Naive thymus-derived CD8-positive, alpha-beta T cell (primary cell): Measurements from ENCODE around the gene NEK9. TPM values are rescaled to one million over a fixed set of nuclear protein-coding genes. Genes with fewer than 3 reads are reported as not detected.
"Not testable (repeated sequence)": the region's sequence is repeated elsewhere in the genome, so short reads cannot be mapped to it uniquely, and the experiment has no call there.

Experiments used
- ATAC-seq, 2 donors: fragments of 150-1000 bp; cut with Tn5 transposase in 1 of 2; sonication (Bioruptor Pico), chemical (Tn5 transposase) in 1 of 2; 1 replicate in 1 of 2; 2 replicates in 1 of 2; pipeline ENCODE4 v1.10.0; 2021; ENCODE audit warnings: mild to moderate bottlenecking in 2 of 2, moderate library complexity in 2 of 2
- POLR2A ChIA-PET: fragments of 350-600 bp; sonication (Branson Sonifier 250); formaldehyde crosslinking; loops from one replicate; lab custom pipeline; 2021; ENCODE audit warnings: antibody characterized with exemption; lab: Charles Lee
- DNase-seq, 10 donors: peaks; one replicate each; pipeline versions ENCODE4 v3.0.0 to v3.0.0-alpha.2; 2020 to 2022
- H3K27ac Mint-ChIP-seq, 10 donors: one replicate each; pipeline ENCODE4 v1.8.0; 2020 to 2022; ENCODE audit warnings: mild to moderate bottlenecking in 10 of 10, mixed read lengths in 10 of 10, moderate library complexity in 4 of 10, inconsistent platforms in 1 of 10
- H3K27me3 Mint-ChIP-seq, 5 donors: one replicate each; pipeline ENCODE4 v1.8.0; 2021 to 2022; ENCODE audit warnings: mixed read lengths in 5 of 5
- H3K36me3 Mint-ChIP-seq, 3 donors: one replicate each; pipeline ENCODE4 v1.8.0; 2020 to 2022; ENCODE audit warnings: mixed read lengths in 3 of 3, mild to moderate bottlenecking in 2 of 3, inconsistent platforms in 1 of 3
- H3K4me1 Mint-ChIP-seq, 4 donors: one replicate each; pipeline ENCODE4 v1.8.0; 2021 to 2022; ENCODE audit warnings: mixed read lengths in 4 of 4
- H3K4me3 Mint-ChIP-seq, 10 donors: one replicate each; pipeline ENCODE4 v1.8.0; 2020 to 2022; ENCODE audit warnings: mild to moderate bottlenecking in 10 of 10, mixed read lengths in 10 of 10, moderate library complexity in 6 of 10, inconsistent platforms in 1 of 10
- H3K9me3 Mint-ChIP-seq, 9 donors: one replicate each; pipeline ENCODE4 v1.8.0; 2020 to 2022; ENCODE audit warnings: mixed read lengths in 9 of 9, mild to moderate bottlenecking in 3 of 9, inconsistent platforms in 1 of 9, moderate library complexity in 1 of 9
- polyA plus RNA-seq, 3 donors: library from polyadenylated mRNA; unstranded; fragments of 300-500 nt; fragmentation: Illumina TruSeq; gene quantifications; one replicate each; pipeline ENCODE4 v1.2.3, GENCODE V29; 2021
- total RNA-seq, 8 experiments: library from RNA in 2 of 8; stranded (reverse) in 2 of 8; gene quantifications; one replicate each; pipeline ENCODE4 v1.2.3 and lab custom pipeline; 2021 to 2026

The NEK9 gene
- total and polyA plus RNA-seq, 5 experiments from 2014 or later = 18.5 to 137 (median 19.8) TPM

DNA sequence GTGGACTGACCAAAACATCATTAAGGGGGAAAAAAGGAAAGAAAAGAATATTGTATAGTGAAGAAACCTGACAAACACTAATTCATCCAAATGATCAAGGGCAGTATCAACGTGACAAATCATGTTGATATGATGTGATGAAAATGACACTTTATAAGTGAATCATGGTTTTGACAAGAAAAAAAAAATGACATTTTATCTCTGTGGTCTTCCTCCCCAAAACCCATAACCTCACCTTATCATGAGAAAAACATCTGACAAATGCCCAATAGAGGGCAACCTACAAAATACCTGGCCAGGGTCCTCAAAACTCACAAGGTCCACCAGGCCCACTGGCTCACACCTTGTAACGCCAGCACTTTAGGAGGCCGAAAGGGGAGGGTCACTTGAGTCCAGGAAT, 35.8 kb upstream of the NEK9 start:
- Mint-ChIP-seq H3K27me3 (no peaks in the 10 kb centered on the region), H3K27ac (peak overlapping the region in 5 of 10 donors; percentile 11 to 76 (median 45)), H3K36me3 (peaks cover 0 to 12% (median 0%) of the 10 kb centered on the region in 3 donors), H3K4me3 (no peak overlapping the region), H3K9me3 (no peaks in the 10 kb centered on the region), H3K4me1 (peaks cover 25 to 74% (median 63%) of the 10 kb centered on the region in 4 donors)
- ATAC-seq (no peak), DNase-seq (no peak)
- POLR2A ChIA-PET = no interaction called here

DNA sequence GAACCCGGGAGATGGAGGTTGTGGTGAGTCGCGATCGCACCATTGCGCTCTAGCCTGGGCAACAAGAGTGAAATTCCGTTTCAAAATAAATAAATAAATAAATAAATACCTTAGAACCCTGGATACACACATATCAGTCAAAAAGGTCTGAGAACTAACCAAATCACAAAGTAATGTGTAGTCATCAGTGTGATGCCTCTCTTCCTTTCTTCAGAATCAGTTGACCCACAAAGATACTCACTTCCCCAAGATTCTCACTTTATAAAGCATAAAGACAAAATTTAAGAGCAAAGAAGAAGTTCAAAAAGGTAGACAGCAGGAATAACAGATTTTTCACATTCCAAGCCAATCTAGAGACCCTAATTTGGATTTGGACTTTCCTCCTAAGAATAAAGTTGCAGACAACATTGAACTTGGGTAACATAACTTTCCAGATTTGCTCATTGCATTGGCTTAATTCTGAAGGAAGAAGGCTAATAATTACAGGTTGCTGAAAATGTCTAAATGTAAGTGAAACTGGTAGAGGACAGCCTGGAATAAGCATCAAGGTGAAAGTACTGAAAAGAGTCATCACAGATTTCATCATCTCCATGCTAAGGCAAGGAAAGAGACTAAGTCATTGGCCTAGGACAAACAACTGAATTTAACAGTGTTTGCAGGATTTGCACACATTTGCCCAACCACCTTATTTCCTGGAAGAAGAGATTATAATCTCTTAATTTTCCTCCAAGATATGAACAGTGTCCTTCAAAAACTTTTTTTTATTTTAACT, 32.2 kb upstream of the NEK9 start:
- Mint-ChIP-seq H3K9me3 (no peaks in the 10 kb centered on the region), H3K4me1 (peaks cover 31 to 71% (median 64%) of the 10 kb centered on the region in 4 donors), H3K27ac (peak overlapping the region in 5 of 10 donors; percentile 12 to 66 (median 41)), H3K27me3 (no peaks in the 10 kb centered on the region), H3K36me3 (peaks cover 0 to 10% (median 0%) of the 10 kb centered on the region in 3 donors), H3K4me3 (no peak overlapping the region)
- POLR2A ChIA-PET = no interaction called here
- ATAC-seq (no peak), DNase-seq (no peak)

DNA sequence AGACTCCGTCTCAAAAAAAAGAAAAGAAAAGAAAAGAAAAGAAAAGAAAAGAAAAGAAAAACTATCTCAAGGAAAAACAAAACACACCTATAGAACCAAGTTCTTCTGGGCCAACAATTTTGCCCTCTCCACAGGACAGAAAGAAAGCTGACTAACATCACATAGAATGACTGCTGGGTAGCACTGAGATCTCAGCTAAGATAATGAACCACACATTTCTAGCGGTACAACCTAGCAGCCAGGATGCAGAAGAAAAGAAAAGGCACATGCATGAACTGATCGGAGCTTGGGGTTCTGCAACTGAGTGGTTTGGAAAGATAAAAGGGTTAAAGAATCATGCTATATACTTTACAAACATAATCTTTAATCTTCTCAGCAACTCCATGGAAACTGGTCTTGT, 30.1 kb upstream of the NEK9 start:
- DNase-seq (peak in 3 of 10 donors; percentile 15 to 40 (median 39)), ATAC-seq (peak; percentile 89 to 96)
- peak overlapping the region in 7 of 10 donors; percentile 5 to 67 (median 49) for H3K27ac Mint-ChIP-seq
- H3K9me3 Mint-ChIP-seq = no peaks in the 10 kb centered on the region
- POLR2A ChIA-PET = no interaction called here
- H3K27me3 Mint-ChIP-seq = no peaks in the 10 kb centered on the region
- peak overlapping the region in 6 of 10 donors; percentile 9 to 52 (median 30) for H3K4me3 Mint-ChIP-seq
- peaks cover 31 to 69% (median 61%) of the 10 kb centered on the region in 4 donors for H3K4me1 Mint-ChIP-seq
- peaks cover 0 to 9% (median 2%) of the 10 kb centered on the region in 3 donors for H3K36me3 Mint-ChIP-seq

DNA sequence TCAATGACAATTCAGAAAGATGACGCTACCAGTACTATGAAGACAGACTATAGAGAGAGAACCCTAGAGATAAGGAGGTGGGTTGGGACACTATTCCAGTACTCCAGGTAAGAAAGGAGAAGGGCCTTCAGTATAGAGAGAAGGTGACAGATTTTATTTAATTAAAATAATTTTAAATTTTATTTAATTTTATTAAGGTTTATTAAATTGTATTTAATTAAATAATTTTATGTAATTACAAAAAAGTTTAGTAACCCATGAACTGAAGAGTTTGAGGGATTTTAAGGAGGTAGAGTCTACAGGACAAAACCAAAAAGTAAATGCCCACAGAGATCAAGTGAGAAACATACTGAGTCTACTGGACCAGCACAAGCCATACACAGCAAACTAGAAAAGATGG, 29.3 kb upstream of the NEK9 start:
- ATAC-seq = no peak

DNA sequence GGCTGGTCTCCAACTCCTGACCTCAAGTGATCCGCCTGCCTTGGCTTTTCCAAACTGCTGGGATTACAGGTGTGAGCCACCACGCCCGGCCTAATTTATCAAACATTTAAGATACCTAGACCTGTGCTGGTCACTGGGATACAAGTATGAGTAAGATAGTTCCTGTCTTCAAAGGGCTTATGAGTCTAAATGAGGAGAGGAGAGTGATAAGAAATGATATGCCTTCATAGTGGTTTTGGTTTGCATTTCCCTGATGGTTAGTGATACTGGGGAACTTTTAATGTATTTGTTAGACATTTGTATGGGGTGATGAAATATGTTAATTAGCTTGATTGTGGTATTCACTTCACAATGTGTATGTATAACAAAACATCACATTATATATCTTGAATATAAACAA, 28.3 kb upstream of the NEK9 start:
- peak overlapping the region in 2 of 10 donors; percentile 5 to 47 for H3K27ac Mint-ChIP-seq
- ATAC-seq (no peak), DNase-seq (no peak)
- H3K9me3 Mint-ChIP-seq = no peaks in the 10 kb centered on the region
- no peaks in the 10 kb centered on the region for H3K27me3 Mint-ChIP-seq
- no peak overlapping the region for H3K4me3 Mint-ChIP-seq
- peaks cover 22 to 57% (median 52%) of the 10 kb centered on the region in 4 donors for H3K4me1 Mint-ChIP-seq
- peaks cover 2 to 21% (median 3%) of the 10 kb centered on the region in 3 donors for H3K36me3 Mint-ChIP-seq
- POLR2A ChIA-PET = interaction anchor here (0.5 to 1.1 kb wide), 2 partner anchors 11 to 142 kb away, joined by 3 to 9 read pairs; no protein-coding TSS in a partner anchor

More for the DNA sequence above, 29.3 kb upstream of the NEK9 start:
- H3K9me3 Mint-ChIP-seq = no peaks in the 10 kb centered on the region
- DNase-seq = no peak
- no peaks in the 10 kb centered on the region for H3K27me3 Mint-ChIP-seq
- POLR2A ChIA-PET = interaction anchor here (0.6 to 1.1 kb wide), 2 partner anchors 12 to 128 kb away, joined by 3 read pairs; no protein-coding TSS in a partner anchor
- peak overlapping the region in 3 of 10 donors; percentile 39 to 67 (median 47) for H3K27ac Mint-ChIP-seq
- H3K4me1 Mint-ChIP-seq = peaks cover 28 to 65% (median 58%) of the 10 kb centered on the region in 4 donors
- H3K36me3 Mint-ChIP-seq = peaks cover 2 to 16% (median 3%) of the 10 kb centered on the region in 3 donors
- no peak overlapping the region for H3K4me3 Mint-ChIP-seq

DNA sequence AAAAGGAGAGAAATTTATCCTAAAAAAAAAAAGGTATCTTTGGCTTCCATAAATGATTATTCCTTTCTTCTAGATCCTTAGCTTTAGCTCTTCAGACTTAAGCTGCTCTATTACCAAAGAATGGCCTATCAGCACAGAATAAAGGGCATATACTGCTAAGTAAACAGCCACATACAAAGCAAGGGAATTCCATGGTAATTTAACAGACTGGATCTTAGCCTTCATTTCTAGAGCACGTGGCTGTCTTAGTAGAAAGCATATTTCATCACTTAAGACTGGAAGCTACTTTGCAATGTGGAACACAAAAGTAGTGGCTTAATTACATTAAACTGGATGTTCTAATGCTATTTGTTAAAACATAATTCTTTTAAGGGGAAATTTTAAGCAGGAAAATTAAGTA, 26.4 kb upstream of the NEK9 start:
- peak overlapping the region in 1 of 10 donors; percentile 48 for H3K27ac Mint-ChIP-seq
- POLR2A ChIA-PET = interaction anchor here (1.0 kb wide), 1 partner anchor 22 kb away, joined by 3 read pairs; no protein-coding TSS in a partner anchor
- H3K4me1 Mint-ChIP-seq = peaks cover 17 to 55% (median 50%) of the 10 kb centered on the region in 4 donors
- H3K9me3 Mint-ChIP-seq = no peaks in the 10 kb centered on the region
- peaks cover 2 to 36% (median 3%) of the 10 kb centered on the region in 3 donors for H3K36me3 Mint-ChIP-seq
- H3K27me3 Mint-ChIP-seq = no peaks in the 10 kb centered on the region
- DNase-seq = no peak
- ATAC-seq = no peak
- H3K4me3 Mint-ChIP-seq = no peak overlapping the region

DNA sequence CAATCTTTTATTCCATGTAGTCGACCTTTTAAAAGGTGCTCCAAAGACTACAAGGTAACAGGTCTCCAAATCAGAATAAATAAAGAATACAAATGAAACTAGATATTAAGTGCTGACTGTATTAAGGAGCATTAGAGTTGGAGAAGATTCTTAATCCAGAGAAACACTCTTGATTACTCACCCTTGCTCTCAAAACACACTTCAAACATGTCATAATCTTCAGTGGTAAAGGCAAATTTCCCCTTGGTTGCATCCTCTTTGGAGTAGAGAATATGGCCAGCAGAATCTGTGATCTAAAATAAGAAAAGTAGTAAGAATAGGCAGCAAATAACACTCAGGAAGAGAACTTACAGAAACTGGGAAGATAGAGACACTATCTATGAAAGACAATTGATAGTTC, 25.0 kb upstream of the NEK9 start:
- Mint-ChIP-seq H3K27me3 (no peaks in the 10 kb centered on the region), H3K4me3 (no peak overlapping the region), H3K9me3 (no peaks in the 10 kb centered on the region), H3K36me3 (peaks cover 2 to 46% (median 3%) of the 10 kb centered on the region in 3 donors), H3K27ac (peak overlapping the region in 1 of 10 donors; percentile 10), H3K4me1 (peaks cover 12 to 60% (median 51%) of the 10 kb centered on the region in 4 donors)
- POLR2A ChIA-PET = no interaction called here
- no peak for ATAC-seq
- no peak for DNase-seq

DNA sequence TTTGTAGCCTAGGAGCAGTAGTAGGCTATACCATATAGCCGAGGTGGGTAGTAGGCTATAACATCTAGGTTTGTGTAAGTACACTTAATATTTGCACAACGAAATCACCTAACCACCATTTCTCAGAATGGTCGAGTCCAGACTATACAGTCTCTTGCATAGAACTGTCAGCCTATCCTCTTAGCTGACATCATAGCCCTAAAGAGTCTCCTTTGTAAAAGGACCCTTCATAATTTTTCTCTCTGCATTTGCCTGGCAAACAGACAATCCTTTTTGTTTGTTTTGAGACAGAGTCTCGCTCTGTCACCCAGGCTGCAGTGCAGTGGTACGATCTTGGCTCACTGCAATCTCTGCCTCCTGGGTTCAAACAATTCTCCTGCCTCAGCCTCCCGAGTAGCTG, 23.8 kb upstream of the NEK9 start:
- Mint-ChIP-seq H3K4me1 (peaks cover 17 to 60% (median 51%) of the 10 kb centered on the region in 4 donors), H3K36me3 (peaks cover 3 to 55% (median 6%) of the 10 kb centered on the region in 3 donors)
- H3K27ac Mint-ChIP-seq, POLR2A ChIA-PET, H3K27me3 Mint-ChIP-seq, H3K9me3 Mint-ChIP-seq, ATAC-seq, DNase-seq, H3K4me3 Mint-ChIP-seq: not testable (repeated sequence)

DNA sequence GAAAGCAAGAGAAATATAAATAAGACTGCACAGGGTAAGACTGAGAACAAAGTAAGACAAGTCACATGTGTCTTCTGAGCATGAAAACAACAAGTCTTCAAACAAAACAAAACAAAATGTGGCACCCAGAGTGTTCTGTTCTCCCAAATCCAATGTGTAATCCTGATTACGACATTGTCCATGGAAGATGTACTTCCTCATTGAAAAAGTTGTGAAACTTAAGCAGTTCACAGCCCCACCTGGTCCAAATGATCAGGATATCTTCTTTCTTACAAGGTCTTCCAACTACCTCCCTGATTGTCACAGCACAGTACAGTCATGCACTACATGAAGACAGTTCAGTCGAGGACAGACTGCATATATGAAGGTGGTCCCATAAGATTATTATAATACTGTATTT, 23.3 kb upstream of the NEK9 start:
- POLR2A ChIA-PET = no interaction called here
- H3K27ac Mint-ChIP-seq = peak overlapping the region in 2 of 10 donors; percentile 17 to 29
- DNase-seq = no peak
- peaks cover 17 to 60% (median 51%) of the 10 kb centered on the region in 4 donors for H3K4me1 Mint-ChIP-seq
- H3K27me3 Mint-ChIP-seq = no peaks in the 10 kb centered on the region
- H3K9me3 Mint-ChIP-seq = no peaks in the 10 kb centered on the region
- no peak overlapping the region for H3K4me3 Mint-ChIP-seq
- peaks cover 3 to 56% (median 6%) of the 10 kb centered on the region in 3 donors for H3K36me3 Mint-ChIP-seq
- no peak for ATAC-seq

DNA sequence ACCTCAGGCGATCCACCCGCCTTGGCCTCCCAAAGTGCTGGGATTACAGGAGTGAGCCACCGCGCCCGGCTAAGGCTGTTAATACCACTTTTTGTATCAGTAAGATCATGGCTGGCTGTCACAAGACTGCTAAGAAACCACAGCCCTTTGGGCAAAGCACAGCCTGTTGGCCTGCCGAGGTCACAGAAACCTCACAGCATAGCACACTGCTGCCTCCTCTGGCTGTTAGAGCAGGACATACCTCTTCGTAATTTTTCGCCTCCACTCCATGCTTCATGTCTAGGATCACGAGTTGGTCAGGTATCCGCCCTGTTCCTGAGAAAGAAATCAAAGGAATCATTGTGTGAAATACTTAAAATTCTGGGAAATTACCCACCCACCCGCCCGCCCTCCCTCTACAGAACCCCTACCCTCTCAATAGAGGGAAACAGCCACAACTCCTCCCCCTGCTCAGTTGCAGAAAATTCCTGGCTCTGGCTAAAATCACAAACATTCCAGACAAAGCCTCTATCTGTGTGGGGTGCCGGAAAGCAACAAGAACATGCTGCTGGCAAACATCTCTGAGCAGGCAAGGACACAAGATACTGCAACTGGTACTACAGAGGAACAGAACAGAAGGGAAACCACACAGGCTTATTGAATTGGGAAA, 20.7 kb upstream of the NEK9 start:
- POLR2A ChIA-PET = no interaction called here
- Mint-ChIP-seq H3K27ac (peak overlapping the region in 7 of 10 donors; percentile 65 to 85 (median 77)), H3K36me3 (peaks cover 3 to 75% (median 6%) of the 10 kb centered on the region in 3 donors), H3K4me3 (peak overlapping the region in 1 of 10 donors; percentile 29), H3K4me1 (peaks cover 23 to 73% (median 68%) of the 10 kb centered on the region in 4 donors), H3K27me3 (no peaks in the 10 kb centered on the region), H3K9me3 (no peaks in the 10 kb centered on the region)
- DNase-seq (no peak), ATAC-seq (peak; percentile 36 to 37)

DNA sequence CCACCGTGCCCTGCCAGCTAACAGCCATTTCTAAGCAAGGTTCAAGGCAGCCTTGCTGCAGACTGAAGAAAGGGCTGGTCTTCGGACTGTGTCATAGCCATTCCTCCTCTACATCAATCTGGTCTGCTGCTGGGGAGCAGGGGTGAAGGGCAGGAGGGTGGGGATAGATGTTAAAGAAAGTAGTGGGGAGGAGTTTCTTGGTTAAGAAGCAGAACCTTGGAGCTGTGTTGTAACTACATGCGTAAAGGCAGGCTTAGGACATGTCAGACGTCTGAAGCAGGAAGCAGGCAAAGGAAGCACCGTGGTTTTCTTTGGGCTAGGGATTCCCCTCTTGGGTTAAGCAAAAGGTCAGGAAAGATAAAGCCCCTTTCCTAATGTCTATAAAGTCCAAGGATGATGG, 18.1 kb upstream of the NEK9 start:
- H3K27me3 Mint-ChIP-seq = no peaks in the 10 kb centered on the region
- H3K9me3 Mint-ChIP-seq = no peaks in the 10 kb centered on the region
- peak in 5 of 10 donors; percentile 3 to 37 (median 22) for DNase-seq
- H3K4me1 Mint-ChIP-seq = peaks cover 24 to 81% (median 75%) of the 10 kb centered on the region in 4 donors
- peak overlapping the region in 9 of 10 donors; percentile 0 to 89 (median 70) for H3K27ac Mint-ChIP-seq
- ATAC-seq = peak; percentile 34 to 84
- peak overlapping the region in 5 of 10 donors; percentile 11 to 66 (median 34) for H3K4me3 Mint-ChIP-seq
- POLR2A ChIA-PET = interaction anchor here (1.3 kb wide), 1 partner anchor 18 kb away, joined by 3 read pairs; the partner anchor contains the start of gene NEK9
- H3K36me3 Mint-ChIP-seq = peaks cover 0 to 56% (median 4%) of the 10 kb centered on the region in 3 donors

DNA sequence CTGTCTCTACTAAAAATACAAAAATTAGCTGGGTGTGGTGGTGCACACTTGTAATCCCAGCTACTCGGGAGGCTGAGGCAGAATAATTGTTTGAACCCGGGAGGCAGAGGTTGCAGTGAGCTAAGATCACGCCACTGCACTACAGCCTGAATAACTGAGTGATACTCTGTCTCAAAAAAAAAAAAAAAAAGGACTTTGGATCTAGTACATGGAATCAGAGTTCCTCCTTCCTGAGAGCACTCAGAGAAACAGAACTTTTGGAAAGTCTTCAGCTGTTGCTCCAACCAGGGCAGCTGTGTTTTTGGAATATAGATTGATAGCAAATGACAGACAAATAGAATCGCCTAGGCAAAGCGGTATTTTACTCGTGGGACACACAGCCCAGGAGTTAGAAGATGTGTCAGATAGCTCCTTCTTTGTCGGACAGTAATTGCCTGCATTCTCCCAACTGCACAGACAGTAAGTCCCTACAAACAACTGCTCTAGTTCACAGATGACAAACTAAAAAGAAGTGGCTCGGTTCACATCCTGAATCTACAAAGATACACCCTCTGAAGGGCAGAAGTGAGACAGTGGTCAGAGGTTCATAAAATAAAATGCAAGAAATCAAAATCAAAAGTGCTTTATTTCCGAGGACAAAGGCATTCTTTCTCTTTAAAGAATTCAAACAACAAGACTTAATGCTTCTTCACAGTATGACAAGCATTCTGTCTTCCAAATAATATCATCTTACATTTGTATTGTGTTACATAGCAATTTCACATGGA, 17.1 kb upstream of the NEK9 start:
- peaks cover 0 to 49% (median 4%) of the 10 kb centered on the region in 3 donors for H3K36me3 Mint-ChIP-seq
- POLR2A ChIA-PET = interaction anchor here (0.8 kb wide), 1 partner anchor 12 kb away, joined by 3 read pairs; no protein-coding TSS in a partner anchor
- H3K27me3 Mint-ChIP-seq = no peaks in the 10 kb centered on the region
- peak overlapping the region in 7 of 10 donors; percentile 0 to 76 (median 46) for H3K27ac Mint-ChIP-seq
- DNase-seq (no peak), ATAC-seq (no peak)
- peaks cover 24 to 83% (median 77%) of the 10 kb centered on the region in 4 donors for H3K4me1 Mint-ChIP-seq
- H3K4me3 Mint-ChIP-seq = peak overlapping the region in 1 of 10 donors; percentile 40
- H3K9me3 Mint-ChIP-seq = no peaks in the 10 kb centered on the region
